Gastroesophageal sphincter (tissue), 3 donors: Measurements from ENCODE around the gene WDR43.

ENCODE experiments used
- EP300 ChIP-seq: sonication (generic); formaldehyde crosslinking; IDR thresholded peaks from one replicate; pipeline ENCODE4 v1.6.1; 2017; ENCODE audit warnings: antibody characterized with exemption, mild to moderate bottlenecking
- POLR2AphosphoS5 ChIP-seq: sonication (generic); formaldehyde crosslinking; IDR thresholded peaks from one replicate; pipeline ENCODE4 v1.6.1; 2017; ENCODE audit warnings: antibody characterized with exemption
- TF ChIP-seq, protein P1 (sequence below), 4 experiments: fragments of 200-600 bp in 2 of 4; fragments of 450-650 bp in 2 of 4; sonication (generic) in 1 of 4; IDR thresholded peaks; one replicate each; pipeline ENCODE4 v1.5.1; 2017 to 2019; ENCODE audit warnings: antibody characterized with exemption in 4 of 4, mild to moderate bottlenecking in 2 of 4, moderate library complexity in 2 of 4

DNA sequence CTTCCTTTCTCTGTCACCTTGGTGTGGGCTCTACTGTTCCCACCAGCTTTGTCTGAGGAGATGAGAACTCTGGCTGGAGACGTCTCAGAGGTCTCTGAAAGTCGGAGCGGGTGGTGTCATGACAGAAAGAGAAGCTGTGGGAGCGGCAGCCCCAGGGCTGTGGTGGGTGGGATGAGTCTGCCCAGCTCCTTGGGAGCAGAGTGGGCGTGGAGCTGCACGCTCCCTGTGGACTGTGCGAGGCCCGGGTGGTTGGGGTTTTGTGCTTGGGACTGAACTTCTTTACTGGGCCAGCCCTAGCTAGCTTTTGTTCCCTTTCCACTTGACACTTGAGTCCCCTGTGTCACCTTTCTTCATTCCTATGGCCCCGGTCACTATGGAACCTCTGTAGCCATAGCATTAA lies 97.0 kb downstream of the WDR43 start:
- TF ChIP-seq, protein P1, sequence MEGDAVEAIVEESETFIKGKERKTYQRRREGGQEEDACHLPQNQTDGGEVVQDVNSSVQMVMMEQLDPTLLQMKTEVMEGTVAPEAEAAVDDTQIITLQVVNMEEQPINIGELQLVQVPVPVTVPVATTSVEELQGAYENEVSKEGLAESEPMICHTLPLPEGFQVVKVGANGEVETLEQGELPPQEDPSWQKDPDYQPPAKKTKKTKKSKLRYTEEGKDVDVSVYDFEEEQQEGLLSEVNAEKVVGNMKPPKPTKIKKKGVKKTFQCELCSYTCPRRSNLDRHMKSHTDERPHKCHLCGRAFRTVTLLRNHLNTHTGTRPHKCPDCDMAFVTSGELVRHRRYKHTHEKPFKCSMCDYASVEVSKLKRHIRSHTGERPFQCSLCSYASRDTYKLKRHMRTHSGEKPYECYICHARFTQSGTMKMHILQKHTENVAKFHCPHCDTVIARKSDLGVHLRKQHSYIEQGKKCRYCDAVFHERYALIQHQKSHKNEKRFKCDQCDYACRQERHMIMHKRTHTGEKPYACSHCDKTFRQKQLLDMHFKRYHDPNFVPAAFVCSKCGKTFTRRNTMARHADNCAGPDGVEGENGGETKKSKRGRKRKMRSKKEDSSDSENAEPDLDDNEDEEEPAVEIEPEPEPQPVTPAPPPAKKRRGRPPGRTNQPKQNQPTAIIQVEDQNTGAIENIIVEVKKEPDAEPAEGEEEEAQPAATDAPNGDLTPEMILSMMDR (IDR thresholded peaks at IDR 0.05), result no peak
- no peak for TF ChIP-seq EP300
- no peak for TF ChIP-seq POLR2AphosphoS5
